ENCODE data around the gene TRPC5OS.
A peak's percentile ranks its signal among the peaks of the same experiment; 100 is the strongest.

The TRPC5OS gene

GRCh38 chrX:111875881-111876280, at the start of gene TRPC5OS:
TSS of gene TRPC5OS (plus strand) at chrX:111876181. CDS start at chrX:111901850, 25,669 bp downstream.
- no peak for FAIRE-seq
- DNase-seq (ENCODE audit: insufficient read length, low spot score), result no peak
- TF ChIP-seq POLR2A (IDR thresholded peaks at IDR 0.05; ENCODE audit: low read depth, low read length), result no peak

- DNase-seq (ENCODE audit: insufficient read length, low spot score) (no peak), FAIRE-seq (no peak)
- no peak for TF ChIP-seq POLR2A (IDR thresholded peaks at IDR 0.05; ENCODE audit: low read depth, low read length)
These were observed 46.6 kb upstream of the TRPC5OS start for GRCh38 chrX:111829345-111829744.

GRCh38 chrX:111830571-111830970, 45.4 kb upstream of the TRPC5OS start:
- no peak for TF ChIP-seq POLR2A (IDR thresholded peaks at IDR 0.05; ENCODE audit: low read depth, low read length)
- no peak for DNase-seq (ENCODE audit: insufficient read length, low spot score)
- no peak for FAIRE-seq

GRCh38 chrX:111831343-111831742, 44.6 kb upstream of the TRPC5OS start:
- no peak for TF ChIP-seq POLR2A (IDR thresholded peaks at IDR 0.05; ENCODE audit: low read depth, low read length)
- no peak for DNase-seq (ENCODE audit: insufficient read length, low spot score)
- FAIRE-seq, result no peak

GRCh38 chrX:111837197-111837596, 38.8 kb upstream of the TRPC5OS start:
- DNase-seq (ENCODE audit: insufficient read length, low spot score), result no peak
- TF ChIP-seq POLR2A (IDR thresholded peaks at IDR 0.05; ENCODE audit: low read depth, low read length), result no peak
- no peak for FAIRE-seq

- no peak for TF ChIP-seq POLR2A (IDR thresholded peaks at IDR 0.05; ENCODE audit: low read depth, low read length)
- FAIRE-seq (no peak), DNase-seq (ENCODE audit: insufficient read length, low spot score) (no peak)
These were observed 28.4 kb upstream of the TRPC5OS start for GRCh38 chrX:111847491-111848133.

- TF ChIP-seq POLR2A (IDR thresholded peaks at IDR 0.05; ENCODE audit: low read depth, low read length), result no peak
- no peak for FAIRE-seq
These were observed 27.4 kb upstream of the TRPC5OS start for GRCh38 chrX:111848541-111848940.

GRCh38 chrX:111850975-111851374, 25.0 kb upstream of the TRPC5OS start:
- TF ChIP-seq POLR2A (IDR thresholded peaks at IDR 0.05; ENCODE audit: low read depth, low read length), result no peak
- no peak for FAIRE-seq
- no peak for DNase-seq (ENCODE audit: insufficient read length, low spot score)

More at GRCh38 chrX:111848541-111848940, 27.4 kb upstream of the TRPC5OS start:
- DNase-seq (ENCODE audit: insufficient read length, low spot score), result no peak

GRCh38 chrX:111854556-111855490, 21.2 kb upstream of the TRPC5OS start:
- FAIRE-seq (no peak), DNase-seq (ENCODE audit: insufficient read length, low spot score) (peak; percentile 7)
- no peak for TF ChIP-seq POLR2A (IDR thresholded peaks at IDR 0.05; ENCODE audit: low read depth, low read length)

GRCh38 chrX:111857534-111858060, 18.4 kb upstream of the TRPC5OS start:
- TF ChIP-seq POLR2A (IDR thresholded peaks at IDR 0.05; ENCODE audit: low read depth, low read length), result no peak
- DNase-seq (ENCODE audit: insufficient read length, low spot score) (no peak), FAIRE-seq (no peak)

- no peak for FAIRE-seq
- no peak for TF ChIP-seq POLR2A (IDR thresholded peaks at IDR 0.05; ENCODE audit: low read depth, low read length)
These were observed 14.4 kb upstream of the TRPC5OS start for GRCh38 chrX:111861605-111862004.

GRCh38 chrX:111867236-111867635, 8.7 kb upstream of the TRPC5OS start:
- no peak for DNase-seq (ENCODE audit: insufficient read length, low spot score)
- TF ChIP-seq POLR2A (IDR thresholded peaks at IDR 0.05; ENCODE audit: low read depth, low read length), result no peak
- no peak for FAIRE-seq

More at GRCh38 chrX:111861605-111862004, 14.4 kb upstream of the TRPC5OS start:
- DNase-seq (ENCODE audit: insufficient read length, low spot score), result no peak

GRCh38 chrX:111868726-111869638, 7.0 kb upstream of the TRPC5OS start:
- TF ChIP-seq POLR2A (IDR thresholded peaks at IDR 0.05; ENCODE audit: low read depth, low read length), result no peak
- DNase-seq (ENCODE audit: insufficient read length, low spot score) (no peak), FAIRE-seq (no peak)

Measured in H54 (cell line).